Right lobe of liver (tissue), 6 donors: ENCODE results near the gene PRSS27. TPM values are rescaled to one million over a fixed set of nuclear protein-coding genes. Genes with fewer than 3 reads are reported as not detected.
"Not testable (repeated sequence)": the region's sequence is repeated elsewhere in the genome, so short reads cannot be mapped to it uniquely, and the experiment has no call there.

Source experiments
- ATAC-seq, 4 donors: fragments of 200-7000 bp; cut with Tn5 transposase; one replicate each; pipeline ENCODE4 v1.9.1; 2020; ENCODE audit warnings: mild to moderate bottlenecking in 4 of 4, moderate library complexity in 4 of 4
- DNase-seq, 3 donors: peaks; one replicate each; pipeline ENCODE4 v3.0.0-alpha.2; 2020
- H3K27ac ChIP-seq, 3 donors: fragments of 200-600 bp; one replicate each; pipeline ENCODE4 v1.8.0; 2022
- H3K27me3 ChIP-seq, 2 donors: fragments of 200-600 bp; one replicate each; pipeline ENCODE4 v1.8.0; 2022
- H3K36me3 ChIP-seq, 4 donors: fragments of 200-600 bp; sonication (generic) in 1 of 4; one replicate each; pipeline versions ENCODE4 v1.5.1 to v1.8.0; 2017 to 2022; ENCODE audit warnings: control low read depth in 1 of 4
- H3K4me1 ChIP-seq, 4 donors: fragments of 200-600 bp; sonication (generic) in 1 of 4; one replicate each; pipeline versions ENCODE4 v1.5.1 to v1.8.0; 2017 to 2022; ENCODE audit warnings: control low read depth in 1 of 4
- H3K4me3 ChIP-seq, 3 donors: fragments of 200-600 bp; one replicate each; pipeline ENCODE4 v1.8.0; 2022
- H3K9me3 ChIP-seq, 4 donors: fragments of 200-600 bp; sonication (generic) in 1 of 4; one replicate each; pipeline versions ENCODE4 v1.5.1 to v1.8.0; 2017 to 2022; ENCODE audit warnings: control low read depth in 1 of 4
- POLR2A ChIP-seq: fragments of 450-650 bp; IDR thresholded peaks from one replicate; pipeline ENCODE4 v1.6.1; 2017; ENCODE audit warnings: antibody characterized with exemption, mild to moderate bottlenecking
- WGBS: methylation state at CpG from one replicate; pipeline ENCODE4 v1.1.6; 2018; ENCODE audit warnings: low coverage, low lambda C conversion rate; ENCODE audit not compliant: insufficient coverage; ENCODE audit errors: missing lambda C conversion rate; 5-methylcytosine and 5-hydroxymethylcytosine counted together
- intact Hi-C, 2 donors: fragments of 100-400 bp; cut with DNase I; formaldehyde crosslinking; loops; one replicate each; pipeline versions ENCODE4 v1.11.2 to v1.14.1; 2022
- total RNA-seq, 6 experiments: library from RNA; depleted of rRNA in 2 of 6; stranded (reverse); fragments of >200 nt in 2 of 6; fragmentation: NEBNext Ultra II Directional in 3 of 6; extraction: Animal tissue kit (Norgen Biotek cat#: 25700) in 3 of 6; gene quantifications; one replicate each; pipeline versions ENCODE4 v1.1.0 to v1.2.4, GENCODE V29; 2016 to 2023
- TF ChIP-seq, protein P1 (sequence below), 4 donors: fragments of 200-600 bp in 3 of 4; fragments of 450-650 bp in 1 of 4; IDR thresholded peaks; one replicate each; pipeline versions ENCODE4 v1.5.1 to v1.8.0; 2016 to 2022; ENCODE audit warnings: antibody characterized with exemption in 4 of 4, mild to moderate bottlenecking in 2 of 4
- donor health status: DM: no; HTN: yes; CAD: no.
- donor health status: DM: no; HTN: no; CAD: no.
- donor health status: DM: no; HTN: no; CAD: no.
- donor health status: DM: no; HTN: yes; CAD: no.
- donor health status: DM: no; HTN: yes; CAD: no.

Gene PRSS27
- total RNA-seq, 6 experiments from 2014 or later: 0.13 to 0.98 (median 0.49) TPM; not detected in 2

DNA sequence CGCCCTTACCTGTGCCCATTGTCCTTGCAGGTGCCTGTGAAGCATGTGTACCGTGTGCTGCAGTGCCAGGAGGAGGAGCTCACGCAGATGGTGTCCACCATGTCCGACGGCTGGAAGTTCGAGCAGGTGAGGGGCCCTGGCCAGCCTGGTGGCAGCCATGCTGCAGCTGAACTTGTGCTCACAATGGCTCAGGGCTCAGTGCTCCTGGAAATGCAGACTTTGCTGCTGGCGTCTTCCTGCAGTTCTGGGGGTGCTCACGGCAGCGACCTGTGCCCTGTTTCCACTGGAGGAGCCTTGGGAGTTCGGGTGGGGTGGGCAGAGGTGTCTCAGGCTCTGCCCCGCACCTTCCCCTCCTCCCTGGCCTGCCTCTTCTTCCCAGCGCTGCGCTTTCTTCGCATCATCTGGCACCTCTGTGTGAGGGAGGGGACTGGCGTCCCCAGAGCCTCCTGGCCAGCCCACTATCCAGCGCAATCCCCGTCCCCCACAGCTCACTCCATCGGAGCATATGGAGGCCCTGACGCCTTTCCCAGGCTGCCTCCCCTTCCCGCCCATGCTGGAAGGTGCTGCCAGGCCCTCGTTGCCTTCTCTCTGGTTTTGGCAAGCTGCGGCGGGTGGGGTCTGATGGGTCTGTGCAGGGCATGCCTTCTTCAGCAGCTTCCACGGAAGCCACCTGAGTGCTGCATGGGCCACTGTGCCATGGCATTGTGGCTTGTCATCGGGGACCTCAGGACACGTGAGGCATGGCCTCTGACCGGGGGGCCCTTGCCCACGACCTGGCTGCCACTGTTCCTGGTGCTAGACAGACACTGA is 20.0 kb downstream of the PRSS27 start:
- Histone ChIP-seq H3K36me3 (peaks cover 0 to 36% (median 7%) of the 10 kb centered on the region in 4 donors), H3K27ac (no peak overlapping the region), H3K9me3 (no peaks in the 10 kb centered on the region), H3K4me1 (peaks cover 0 to 15% (median 7%) of the 10 kb centered on the region in 4 donors), H3K4me3 (no peak overlapping the region), H3K27me3 (no peaks in the 10 kb centered on the region)
- 100% methylated on average over 5 of the region's 28 CpGs for WGBS
- intact Hi-C loops: no loop called here
- TF ChIP-seq, protein P1, sequence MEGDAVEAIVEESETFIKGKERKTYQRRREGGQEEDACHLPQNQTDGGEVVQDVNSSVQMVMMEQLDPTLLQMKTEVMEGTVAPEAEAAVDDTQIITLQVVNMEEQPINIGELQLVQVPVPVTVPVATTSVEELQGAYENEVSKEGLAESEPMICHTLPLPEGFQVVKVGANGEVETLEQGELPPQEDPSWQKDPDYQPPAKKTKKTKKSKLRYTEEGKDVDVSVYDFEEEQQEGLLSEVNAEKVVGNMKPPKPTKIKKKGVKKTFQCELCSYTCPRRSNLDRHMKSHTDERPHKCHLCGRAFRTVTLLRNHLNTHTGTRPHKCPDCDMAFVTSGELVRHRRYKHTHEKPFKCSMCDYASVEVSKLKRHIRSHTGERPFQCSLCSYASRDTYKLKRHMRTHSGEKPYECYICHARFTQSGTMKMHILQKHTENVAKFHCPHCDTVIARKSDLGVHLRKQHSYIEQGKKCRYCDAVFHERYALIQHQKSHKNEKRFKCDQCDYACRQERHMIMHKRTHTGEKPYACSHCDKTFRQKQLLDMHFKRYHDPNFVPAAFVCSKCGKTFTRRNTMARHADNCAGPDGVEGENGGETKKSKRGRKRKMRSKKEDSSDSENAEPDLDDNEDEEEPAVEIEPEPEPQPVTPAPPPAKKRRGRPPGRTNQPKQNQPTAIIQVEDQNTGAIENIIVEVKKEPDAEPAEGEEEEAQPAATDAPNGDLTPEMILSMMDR (IDR thresholded peaks at IDR 0.05): no peak
- TF ChIP-seq POLR2A: no peak
- DNase-seq (no peak), ATAC-seq (no peak)

DNA sequence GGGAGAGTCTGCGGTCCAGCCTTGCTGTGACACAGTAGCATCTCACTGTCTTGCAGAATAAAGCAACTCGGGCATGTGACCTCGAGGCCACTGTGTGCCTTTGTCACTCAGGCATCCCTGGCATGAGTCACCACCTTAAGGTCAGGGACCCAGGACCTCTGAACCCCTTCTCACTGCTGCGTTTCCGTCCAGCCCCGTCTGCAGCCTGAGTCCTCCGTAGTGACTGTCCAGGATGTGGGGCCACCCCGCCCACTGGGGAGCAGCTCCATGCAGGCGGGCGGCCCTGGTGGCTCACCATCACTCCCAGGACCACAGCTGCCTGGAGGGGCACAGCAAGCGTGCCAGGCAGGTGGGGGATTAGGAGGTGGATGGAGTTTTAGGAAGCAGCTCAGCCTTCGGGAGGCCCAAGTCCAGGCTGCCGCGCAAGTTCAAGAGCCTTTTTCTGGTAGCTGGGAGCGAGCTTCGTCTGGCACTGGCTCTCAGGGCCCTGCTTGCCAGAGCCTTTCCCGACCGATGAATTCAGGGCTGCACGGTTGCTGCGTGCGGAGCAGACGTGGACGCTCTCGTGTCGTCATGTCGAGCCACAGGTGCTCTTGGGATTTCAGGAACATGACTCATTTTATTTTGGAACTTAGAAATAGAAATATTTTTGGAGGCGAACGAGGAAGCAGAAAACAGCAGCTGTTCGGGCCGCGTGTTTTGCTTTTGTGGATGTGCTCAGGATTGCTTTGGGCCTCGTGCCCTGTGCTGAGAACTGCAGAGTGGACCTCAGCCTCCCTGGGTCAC is 20.9 kb downstream of the PRSS27 start:
- Histone ChIP-seq H3K27me3 (no peaks in the 10 kb centered on the region), H3K4me3 (no peak overlapping the region), H3K36me3 (peaks cover 0 to 31% (median 7%) of the 10 kb centered on the region in 4 donors), H3K9me3 (no peaks in the 10 kb centered on the region), H3K4me1 (peaks cover 0 to 14% (median 7%) of the 10 kb centered on the region in 4 donors), H3K27ac (no peak overlapping the region)
- DNase-seq (no peak), ATAC-seq (no peak)
- intact Hi-C loops: no loop called here
- no peak for TF ChIP-seq POLR2A
- TF ChIP-seq, protein P1 (IDR thresholded peaks at IDR 0.05): no peak
- WGBS: 55% methylated on average over 9 of the region's 32 CpGs

DNA sequence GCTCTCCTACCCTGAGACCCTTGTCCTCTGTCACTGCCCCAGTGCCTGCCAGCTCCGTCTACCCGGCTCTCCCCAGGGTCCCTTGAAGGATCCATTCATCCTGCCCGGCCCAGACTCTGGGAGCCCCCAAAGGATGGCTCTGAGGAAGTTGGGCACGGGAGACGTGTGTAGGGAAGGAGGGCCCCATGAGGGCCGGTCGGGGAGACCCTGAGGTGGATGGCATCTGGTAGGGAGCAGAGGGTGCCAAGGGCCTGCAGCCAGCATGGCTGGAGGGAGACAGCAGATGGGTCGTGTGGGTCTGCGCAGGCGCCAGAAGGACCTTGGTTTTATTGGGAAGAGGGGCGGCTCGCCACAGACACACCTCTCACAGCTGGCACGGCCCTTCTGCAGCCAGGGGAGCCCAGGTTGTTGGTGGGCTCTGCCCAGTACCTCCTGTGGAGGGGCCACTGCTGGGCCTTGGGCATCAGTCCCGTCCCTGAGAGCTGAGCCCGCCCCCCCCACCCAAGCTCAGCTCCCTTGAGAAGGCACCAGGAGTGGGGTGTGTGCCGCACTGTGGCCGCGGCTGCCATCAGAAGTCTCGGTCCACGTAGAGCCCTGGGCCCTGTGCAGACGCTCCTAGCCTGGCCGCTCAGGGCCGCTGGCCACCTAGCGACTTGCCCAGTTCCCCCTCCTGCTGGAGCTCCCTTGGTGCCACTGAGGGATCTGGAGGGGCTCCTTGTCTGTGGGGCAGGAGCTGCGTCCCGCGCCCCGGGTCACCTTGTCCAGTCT is 21.7 kb downstream of the PRSS27 start:
- Histone ChIP-seq H3K27me3 (no peaks in the 10 kb centered on the region), H3K27ac (no peak overlapping the region), H3K9me3 (no peaks in the 10 kb centered on the region), H3K4me1 (peaks cover 0 to 8% (median 4%) of the 10 kb centered on the region in 4 donors), H3K36me3 (peaks cover 0 to 31% (median 7%) of the 10 kb centered on the region in 4 donors), H3K4me3 (no peak overlapping the region)
- WGBS: 97% methylated on average over 7 of the region's 28 CpGs
- no peak for ATAC-seq
- no peak for DNase-seq
- TF ChIP-seq POLR2A: no peak
- TF ChIP-seq, protein P1 (IDR thresholded peaks at IDR 0.05): no peak
- intact Hi-C loops: no loop called here

DNA sequence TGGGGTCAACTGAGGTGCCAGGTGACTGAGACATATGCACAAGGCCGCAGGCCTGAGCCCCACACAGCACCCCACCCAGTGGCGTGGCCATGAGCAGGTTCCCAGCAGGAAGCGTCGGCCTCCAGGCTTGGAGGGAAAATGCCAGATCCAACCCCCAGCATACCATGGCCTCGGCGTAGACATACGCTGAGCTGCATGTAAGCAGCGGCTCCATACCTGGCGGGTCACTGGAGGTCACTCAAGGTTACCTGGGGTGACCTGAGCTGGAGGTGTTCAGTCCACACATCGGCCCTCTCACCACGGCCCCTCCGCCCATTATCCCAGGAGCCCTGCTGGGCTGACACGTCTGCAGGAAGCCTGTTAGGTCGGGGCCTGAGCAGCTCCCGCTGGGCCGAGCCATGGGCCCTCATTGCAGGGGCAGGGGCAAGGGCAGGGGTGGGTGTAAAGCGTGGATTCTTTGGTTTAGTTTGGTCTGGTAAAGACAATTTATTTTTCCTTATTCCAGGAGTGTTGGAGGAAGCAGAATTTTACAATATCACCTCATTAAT is 22.5 kb downstream of the PRSS27 start:
- DNase-seq (no peak), ATAC-seq (no peak)
- no peak for TF ChIP-seq POLR2A
- TF ChIP-seq, protein P1 (IDR thresholded peaks at IDR 0.05): no peak
- Histone ChIP-seq H3K4me3 (no peak overlapping the region), H3K9me3 (no peaks in the 10 kb centered on the region), H3K36me3 (peaks cover 0 to 30% (median 5%) of the 10 kb centered on the region in 4 donors), H3K27me3 (no peaks in the 10 kb centered on the region), H3K4me1 (no peaks in the 10 kb centered on the region), H3K27ac (no peak overlapping the region)
- intact Hi-C loops: no loop called here
- WGBS: 87% methylated on average over 6 of the region's 17 CpGs

DNA sequence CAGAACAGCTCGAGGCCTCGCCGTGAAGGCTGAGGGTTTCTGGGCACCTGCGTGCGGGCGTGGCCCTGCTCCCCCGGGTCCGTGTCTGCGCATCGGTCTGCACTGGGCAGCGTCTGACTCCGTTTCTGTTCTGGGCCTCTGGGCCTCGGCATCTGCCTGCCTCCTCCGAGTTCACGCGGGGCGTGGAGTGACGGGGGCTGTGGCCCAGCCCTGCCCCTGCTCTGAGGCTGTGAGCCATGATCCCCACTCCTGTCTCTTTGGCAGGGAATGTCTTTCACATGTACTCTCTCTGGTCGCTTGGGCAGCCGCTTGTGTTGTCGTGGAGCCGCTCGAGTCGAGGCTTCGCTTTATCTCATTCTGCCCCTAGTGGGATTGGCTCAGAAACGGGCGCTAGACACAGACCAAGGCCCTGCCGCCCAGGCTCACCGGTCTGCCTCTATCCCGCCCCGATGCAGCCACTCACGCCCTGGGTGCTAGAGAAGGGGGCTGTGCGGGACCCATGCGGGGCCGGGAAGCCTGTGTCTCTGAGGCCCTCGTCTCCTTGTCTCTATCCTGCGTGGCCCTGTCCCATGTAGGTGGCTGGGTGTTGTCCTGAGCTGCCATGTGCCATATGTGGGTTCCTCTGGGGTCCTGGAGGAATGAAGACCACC is 23.3 kb downstream of the PRSS27 start:
- peaks cover 0 to 25% (median 3%) of the 10 kb centered on the region in 4 donors for H3K36me3 ChIP-seq

More for the DNA sequence above, 23.3 kb downstream of the PRSS27 start:
- H3K4me1 ChIP-seq, intact Hi-C loops, DNase-seq, H3K9me3 ChIP-seq, H3K27me3 ChIP-seq, ATAC-seq, H3K4me3 ChIP-seq, H3K27ac ChIP-seq: not testable (repeated sequence)
- WGBS: no CpG with 5 or more reads among the region's 37 CpGs
